Bronchial epithelial cell (primary cell): Measurements from ENCODE around the gene GPX2. TPM values are rescaled to one million over a fixed set of nuclear protein-coding genes. Genes with fewer than 3 reads are reported as not detected.

ENCODE experiments used
- DNase-seq: peaks from one replicate; pipeline ENCODE4 v3.0.0-alpha.2; 2010; ENCODE audit warnings: low read depth
- FAIRE-seq: peaks from 2 replicates; lab custom pipeline; 2011; peaks lifted over from hg19 to GRCh38; lab: Jason Lieb, UNC
- H3K27me3 ChIP-seq: 2 replicates; pipeline ENCODE4 v1.5.1; 2011; ENCODE audit warnings: low read length; ENCODE audit not compliant: control insufficient read depth, insufficient read depth
- H3K36me3 ChIP-seq: 2 replicates; pipeline ENCODE4 v1.5.1; 2011; ENCODE audit warnings: low read length; ENCODE audit not compliant: control insufficient read depth, insufficient read depth
- H3K4me3 ChIP-seq: 2 replicates; pipeline ENCODE4 v1.5.1; 2011; ENCODE audit warnings: mild to moderate bottlenecking, low read depth, low read length, control low read depth
- CTCF ChIP-seq: IDR thresholded peaks from 2 replicates; pipeline ENCODE4 v1.5.1; 2011; ENCODE audit warnings: mild to moderate bottlenecking, moderate library complexity, low read length, control low read depth, inconsistent platforms; ENCODE audit not compliant: insufficient read depth, severe bottlenecking
- total RNA-seq: library from RNA; depleted of rRNA; stranded (reverse); fragments of >200 nt; gene quantifications from 2 replicates; pipeline ENCODE4 v1.2.1, GENCODE V29; 2014

Gene GPX2
- total RNA-seq, 1 donor from 2014 or later, result 1.3 TPM

- FAIRE-seq (no peak), DNase-seq (no peak)
- no peak for TF ChIP-seq CTCF
- Histone ChIP-seq H3K4me3 (no peak overlapping the region), H3K36me3 (peaks cover 2% of the 10 kb centered on the region), H3K27me3 (no peaks in the 10 kb centered on the region)
Measured at GRCh38 chr14:64943556-64943955, 1.0 kb upstream of the GPX2 start.

- no peak for TF ChIP-seq CTCF
- DNase-seq, result no peak
- Histone ChIP-seq H3K27me3 (no peaks in the 10 kb centered on the region), H3K4me3 (no peak overlapping the region), H3K36me3 (peaks cover 2% of the 10 kb centered on the region)
- FAIRE-seq, result no peak
Measured at GRCh38 chr14:64940336-64940910, 2.1 kb downstream of the GPX2 start.

- TF ChIP-seq CTCF, result no peak
- DNase-seq, result no peak
- Histone ChIP-seq H3K36me3 (peaks cover 2% of the 10 kb centered on the region), H3K27me3 (no peaks in the 10 kb centered on the region), H3K4me3 (no peak overlapping the region)
- FAIRE-seq, result no peak
Measured at GRCh38 chr14:64939817-64940190, 2.7 kb downstream of the GPX2 start.

GRCh38 chr14:64938972-64939816 is 3.4 kb downstream of the GPX2 start:
- TF ChIP-seq CTCF, result no peak
- Histone ChIP-seq H3K27me3 (no peaks in the 10 kb centered on the region), H3K36me3 (peaks cover 2% of the 10 kb centered on the region), H3K4me3 (no peak overlapping the region)
- FAIRE-seq, result peak; percentile 32
- no peak for DNase-seq

- Histone ChIP-seq H3K27me3 (no peaks in the 10 kb centered on the region), H3K36me3 (peaks cover 2% of the 10 kb centered on the region), H3K4me3 (no peak overlapping the region)
- no peak for TF ChIP-seq CTCF
- no peak for DNase-seq
- FAIRE-seq, result no peak
Measured at GRCh38 chr14:64937821-64938193, 4.7 kb downstream of the GPX2 start.
